CD4-positive, CD25-positive, alpha-beta regulatory T cell (primary cell): ENCODE data around the gene RHBDF1. TPM values are rescaled to one million over a fixed set of nuclear protein-coding genes. Genes with fewer than 3 reads are reported as not detected.
A peak's percentile ranks its signal among the peaks of the same experiment; 100 is the strongest.

ENCODE experiments used
- ATAC-seq, 2 donors: fragments of 150-1000 bp; cut with Tn5 transposase; one replicate each; pipeline ENCODE4 v1.10.0; 2021; ENCODE audit warnings: low read depth in 2 of 2, moderate number of reproducible peaks in 2 of 2, moderate library complexity in 1 of 2
- DNase-seq, 3 donors: peaks; one replicate each; pipeline versions ENCODE4 v3.0.0 to v3.0.0-alpha.2; 2012 to 2022; ENCODE audit warnings: mixed read lengths in 1 of 3
- H3K27ac ChIP-seq: one replicate; pipeline ENCODE4 v1.7.0; 2013; ENCODE audit warnings: mild to moderate bottlenecking, low read length; ENCODE audit not compliant: insufficient read depth, poor library complexity, severe bottlenecking
- H3K27me3 ChIP-seq: one replicate; pipeline ENCODE4 v1.7.0; 2013; ENCODE audit warnings: low read length; ENCODE audit not compliant: control insufficient read depth, insufficient read depth
- H3K36me3 ChIP-seq: one replicate; pipeline ENCODE4 v1.7.0; 2013; ENCODE audit warnings: mild to moderate bottlenecking, low read length, moderate library complexity; ENCODE audit not compliant: control insufficient read depth, insufficient read depth
- H3K4me1 ChIP-seq: 2 replicates; pipeline ENCODE4 v1.7.0; 2013; ENCODE audit warnings: mild to moderate bottlenecking, low read length; ENCODE audit not compliant: insufficient read depth, control insufficient read depth, poor library complexity, severe bottlenecking
- H3K4me3 ChIP-seq: one replicate; pipeline ENCODE4 v1.7.0; 2013; ENCODE audit warnings: low read depth, mild to moderate bottlenecking, low read length, moderate library complexity
- H3K9me3 ChIP-seq, 2 experiments: 1 replicate in 1 of 2; 2 replicates in 1 of 2; pipeline ENCODE4 v1.7.0; 2013; ENCODE audit warnings: low read length in 2 of 2, mild to moderate bottlenecking in 1 of 2, moderate library complexity in 1 of 2; ENCODE audit not compliant: control insufficient read depth in 2 of 2
- H3K27ac Mint-ChIP-seq, 3 donors: one replicate each; pipeline ENCODE4 v1.8.0; 2020 to 2022; ENCODE audit warnings: mild to moderate bottlenecking in 3 of 3, mixed read lengths in 3 of 3, moderate library complexity in 2 of 3
- H3K27me3 Mint-ChIP-seq: one replicate; pipeline ENCODE4 v1.8.0; 2022; ENCODE audit warnings: mild to moderate bottlenecking, mixed read lengths
- H3K36me3 Mint-ChIP-seq: one replicate; pipeline ENCODE4 v1.8.0; 2020; ENCODE audit warnings: mixed read lengths
- H3K4me1 Mint-ChIP-seq, 4 donors: one replicate each; pipeline ENCODE4 v1.8.0; 2020 to 2022; ENCODE audit warnings: mixed read lengths in 4 of 4, mild to moderate bottlenecking in 1 of 4
- H3K4me3 Mint-ChIP-seq, 4 donors: one replicate each; pipeline ENCODE4 v1.8.0; 2020 to 2022; ENCODE audit warnings: mild to moderate bottlenecking in 4 of 4, mixed read lengths in 4 of 4, moderate library complexity in 3 of 4
- H3K9me3 Mint-ChIP-seq, 7 donors: one replicate each; pipeline ENCODE4 v1.8.0; 2020 to 2022; ENCODE audit warnings: mixed read lengths in 7 of 7, mild to moderate bottlenecking in 3 of 7, moderate library complexity in 2 of 7
- polyA plus RNA-seq, 4 donors: library from polyadenylated mRNA; unstranded; fragments of 300-500 nt; fragmentation: Illumina TruSeq; gene quantifications; one replicate each; pipeline ENCODE4 v1.2.3, GENCODE V29; 2021
- total RNA-seq: library from RNA; stranded (reverse); gene quantifications from one replicate; pipeline ENCODE4 v1.2.3, GENCODE V29; 2022

The RHBDF1 gene
- total and polyA plus RNA-seq, 5 donors from 2014 or later = 0.67 TPM; not detected in 4

DNA sequence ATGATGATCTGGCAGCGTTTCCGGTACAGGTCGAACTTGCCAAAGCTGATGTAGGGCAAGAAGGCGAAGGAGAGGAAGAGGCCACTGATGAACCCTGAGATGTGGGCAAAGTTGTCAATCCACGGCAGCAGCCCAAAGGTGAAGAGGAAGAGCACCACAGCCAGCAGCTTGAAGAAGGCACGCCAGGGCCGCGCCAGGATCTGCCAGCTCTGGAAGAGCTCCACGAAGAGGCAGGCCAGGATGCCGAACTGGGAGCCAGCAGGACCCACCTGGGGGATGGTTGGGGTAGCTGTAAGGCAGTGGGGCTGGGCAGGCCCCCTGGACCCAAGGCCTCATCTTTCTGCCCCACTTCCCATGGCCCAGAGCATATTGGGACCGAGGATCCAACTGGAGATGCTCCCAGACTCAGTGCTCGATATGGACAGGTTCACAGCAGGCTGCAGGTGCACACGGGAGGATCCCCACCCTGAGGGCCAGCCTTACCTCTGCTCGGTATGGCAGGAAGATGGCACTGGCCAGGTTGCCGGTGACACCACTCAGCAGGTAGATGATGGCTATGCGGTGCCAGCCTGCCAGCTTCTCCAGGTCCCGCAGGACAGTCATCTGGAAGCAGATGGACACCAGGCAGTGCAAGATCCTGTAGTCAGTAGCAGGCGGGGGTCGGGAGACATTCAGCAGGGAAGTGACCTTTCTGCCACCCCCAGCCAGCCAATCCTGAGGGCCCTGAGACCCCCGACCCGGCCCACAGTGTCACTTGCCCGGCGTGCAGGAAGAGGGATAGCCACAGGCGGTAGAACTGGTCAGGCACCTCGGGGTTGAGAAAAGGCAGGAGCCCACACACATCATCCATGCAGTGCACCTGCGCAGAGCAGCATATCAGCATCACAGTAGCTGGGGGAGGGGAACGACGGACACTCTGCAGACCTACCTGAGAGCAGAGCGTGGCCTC lies 13.7 kb downstream of the RHBDF1 start:
- no peak overlapping the region for H3K4me3 Mint-ChIP-seq
- H3K27ac ChIP-seq = no peak overlapping the region

DNA sequence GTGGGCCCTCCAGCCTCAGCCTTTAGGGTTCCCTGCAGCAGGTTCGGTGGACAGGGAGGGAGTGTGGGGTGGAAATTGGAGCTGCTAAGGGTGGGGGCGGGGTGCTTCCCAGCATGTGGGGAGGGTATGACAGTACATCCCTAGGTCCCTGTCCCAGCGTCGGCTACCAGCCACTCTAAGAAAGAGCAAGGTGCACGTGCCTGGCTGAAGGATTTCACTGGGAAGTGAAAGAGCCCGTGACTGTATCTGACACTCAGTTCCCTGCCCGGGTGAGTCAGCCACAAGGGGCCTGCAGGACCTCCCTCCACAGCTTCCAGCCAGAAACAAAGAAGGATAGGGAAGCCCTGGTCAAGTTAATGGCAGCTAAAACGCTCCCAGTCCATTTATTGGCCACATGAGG lies 14.7 kb downstream of the RHBDF1 start:
- no peaks in the 10 kb centered on the region for H3K9me3 ChIP-seq
- H3K27me3 ChIP-seq = no peaks in the 10 kb centered on the region
- DNase-seq (no peak), ATAC-seq (no peak)
- Mint-ChIP-seq H3K9me3 (no peaks in the 10 kb centered on the region), H3K27ac (no peak overlapping the region), H3K4me1 (peaks cover 2 to 20% (median 10%) of the 10 kb centered on the region in 4 donors), H3K36me3 (peaks cover 4% of the 10 kb centered on the region), H3K27me3 (no peaks in the 10 kb centered on the region), H3K4me3 (no peak overlapping the region)
- no peak overlapping the region for H3K4me3 ChIP-seq
- no peak overlapping the region for H3K27ac ChIP-seq
- peaks cover 6% of the 10 kb centered on the region for H3K36me3 ChIP-seq
- peaks cover 10% of the 10 kb centered on the region for H3K4me1 ChIP-seq

More for the DNA sequence above, 13.7 kb downstream of the RHBDF1 start:
- Histone ChIP-seq H3K27me3 (no peaks in the 10 kb centered on the region), H3K4me3 (no peak overlapping the region), H3K9me3 (no peaks in the 10 kb centered on the region), H3K36me3 (peaks cover 6% of the 10 kb centered on the region), H3K4me1 (peaks cover 10% of the 10 kb centered on the region)
- peaks cover 4% of the 10 kb centered on the region for H3K27me3 Mint-ChIP-seq
- H3K4me1 Mint-ChIP-seq = peaks cover 0 to 10% (median 5%) of the 10 kb centered on the region in 4 donors
- H3K9me3 Mint-ChIP-seq = no peaks in the 10 kb centered on the region
- DNase-seq (no peak), ATAC-seq (no peak)
- H3K36me3 Mint-ChIP-seq = peaks cover 4% of the 10 kb centered on the region
- no peak overlapping the region for H3K27ac Mint-ChIP-seq

DNA sequence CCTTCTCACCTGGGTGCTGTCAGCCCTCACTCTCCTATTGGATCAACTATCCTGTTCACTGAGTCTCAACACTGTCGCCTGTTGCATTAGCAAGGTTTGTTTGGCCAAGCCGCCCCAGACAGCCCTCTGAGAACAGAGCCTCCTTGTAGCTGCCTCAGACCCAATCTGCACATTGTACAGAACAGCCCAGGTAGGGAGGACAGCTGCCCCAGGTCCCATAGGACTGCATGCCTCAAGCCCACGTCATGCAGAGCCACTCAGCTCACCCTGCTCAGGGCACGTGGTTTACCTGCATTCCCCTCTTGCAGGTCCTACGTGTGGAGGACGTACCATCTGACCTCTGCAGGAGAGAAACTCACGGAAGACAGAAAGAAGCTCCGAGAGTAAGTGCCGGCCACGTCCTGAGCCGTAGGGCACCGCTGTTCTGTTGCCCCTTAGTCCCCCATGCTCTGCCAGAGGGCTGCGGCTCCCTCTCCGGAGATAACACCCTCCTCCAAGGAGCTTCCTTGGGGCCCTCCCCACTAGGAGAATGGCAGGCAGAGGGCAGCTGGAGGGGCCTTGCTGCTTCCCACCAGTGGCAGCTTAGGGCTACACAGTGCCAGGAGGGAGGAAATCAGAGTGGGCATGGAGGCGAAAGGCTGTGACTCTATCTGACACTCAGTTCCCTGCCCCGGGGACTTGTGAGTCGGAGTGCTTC lies 16.1 kb downstream of the RHBDF1 start:
- no peaks in the 10 kb centered on the region for H3K27me3 ChIP-seq
- Mint-ChIP-seq H3K27me3 (no peaks in the 10 kb centered on the region), H3K9me3 (no peaks in the 10 kb centered on the region), H3K4me3 (peak overlapping the region in 3 of 4 donors; percentile 63 to 90 (median 68)), H3K4me1 (peaks cover 6 to 25% (median 14%) of the 10 kb centered on the region in 4 donors), H3K27ac (no peak overlapping the region), H3K36me3 (peaks cover 6% of the 10 kb centered on the region)
- H3K9me3 ChIP-seq = no peaks in the 10 kb centered on the region
- H3K36me3 ChIP-seq = peaks cover 6% of the 10 kb centered on the region
- no peak for ATAC-seq
- H3K4me1 ChIP-seq = peaks cover 23% of the 10 kb centered on the region
- DNase-seq = no peak
- no peak overlapping the region for H3K27ac ChIP-seq
- no peak overlapping the region for H3K4me3 ChIP-seq

DNA sequence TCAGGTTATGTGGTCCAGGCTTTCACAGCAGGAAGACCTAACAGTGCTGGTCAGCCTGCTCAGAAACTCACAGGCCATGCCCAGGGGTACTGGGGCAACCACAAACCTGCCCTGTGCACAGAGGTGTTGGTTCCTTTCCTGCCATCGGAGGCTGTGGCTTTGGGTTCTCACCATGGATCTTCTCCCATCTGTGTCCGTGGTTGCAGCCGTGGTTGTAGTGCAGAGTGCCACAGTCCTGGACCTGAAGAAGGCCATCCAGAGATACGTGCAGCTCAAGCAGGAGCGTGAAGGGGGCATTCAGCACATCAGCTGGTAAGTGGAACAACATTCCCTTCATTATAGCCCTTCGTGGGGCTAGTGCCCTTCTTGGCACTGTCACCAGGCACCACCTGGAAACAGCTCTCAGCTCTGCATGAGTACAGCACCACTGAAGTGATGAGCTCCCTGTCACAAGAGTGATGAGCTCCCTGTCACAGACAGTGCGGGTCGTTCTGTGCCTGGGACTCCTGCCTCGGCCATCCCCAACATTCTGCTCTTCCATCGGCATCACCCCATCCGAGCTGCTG lies 16.8 kb downstream of the RHBDF1 start:
- peaks cover 12 to 32% (median 21%) of the 10 kb centered on the region in 4 donors for H3K4me1 Mint-ChIP-seq
- Histone ChIP-seq H3K4me3 (no peak overlapping the region), H3K36me3 (peaks cover 9% of the 10 kb centered on the region), H3K9me3 (no peaks in the 10 kb centered on the region), H3K27me3 (no peaks in the 10 kb centered on the region), H3K27ac (no peak overlapping the region), H3K4me1 (peaks cover 27% of the 10 kb centered on the region)
- peaks cover 13% of the 10 kb centered on the region for H3K36me3 Mint-ChIP-seq
- H3K27me3 Mint-ChIP-seq = no peaks in the 10 kb centered on the region
- peak overlapping the region; percentile 22 to 90 (median 66) for H3K4me3 Mint-ChIP-seq
- no peak overlapping the region for H3K27ac Mint-ChIP-seq
- no peak for DNase-seq
- no peak for ATAC-seq
- no peaks in the 10 kb centered on the region for H3K9me3 Mint-ChIP-seq

DNA sequence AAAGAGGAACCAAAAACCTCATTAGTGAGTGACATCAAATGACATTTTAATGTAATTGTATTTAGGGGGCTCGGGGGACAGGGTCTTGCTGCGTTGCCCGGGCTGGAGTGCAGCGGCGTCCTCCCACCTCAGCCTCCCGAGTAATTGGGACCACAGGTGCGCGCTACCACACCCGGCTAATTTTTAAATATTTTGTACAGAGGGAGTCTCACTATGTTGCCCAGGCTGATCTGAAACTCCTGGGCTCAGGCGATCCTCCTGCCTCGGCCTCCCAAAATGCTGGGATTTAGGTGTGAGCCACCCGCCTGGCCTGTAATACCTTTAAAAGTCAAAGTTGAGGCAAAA lies 18.2 kb downstream of the RHBDF1 start:
- Mint-ChIP-seq H3K4me1 (peaks cover 12 to 39% (median 24%) of the 10 kb centered on the region in 4 donors), H3K36me3 (peaks cover 18% of the 10 kb centered on the region), H3K9me3 (no peaks in the 10 kb centered on the region), H3K4me3 (peak overlapping the region; percentile 95 to 99 (median 99)), H3K27ac (peak overlapping the region in 2 of 3 donors; percentile 92 to 96), H3K27me3 (no peaks in the 10 kb centered on the region)
- H3K4me3 ChIP-seq = peak overlapping the region; percentile 61
- DNase-seq (no peak), ATAC-seq (no peak)
- H3K36me3 ChIP-seq = peaks cover 19% of the 10 kb centered on the region
- H3K9me3 ChIP-seq = no peaks in the 10 kb centered on the region
- H3K4me1 ChIP-seq = peaks cover 27% of the 10 kb centered on the region
- H3K27me3 ChIP-seq = no peaks in the 10 kb centered on the region
- H3K27ac ChIP-seq = peak overlapping the region; percentile 57

DNA sequence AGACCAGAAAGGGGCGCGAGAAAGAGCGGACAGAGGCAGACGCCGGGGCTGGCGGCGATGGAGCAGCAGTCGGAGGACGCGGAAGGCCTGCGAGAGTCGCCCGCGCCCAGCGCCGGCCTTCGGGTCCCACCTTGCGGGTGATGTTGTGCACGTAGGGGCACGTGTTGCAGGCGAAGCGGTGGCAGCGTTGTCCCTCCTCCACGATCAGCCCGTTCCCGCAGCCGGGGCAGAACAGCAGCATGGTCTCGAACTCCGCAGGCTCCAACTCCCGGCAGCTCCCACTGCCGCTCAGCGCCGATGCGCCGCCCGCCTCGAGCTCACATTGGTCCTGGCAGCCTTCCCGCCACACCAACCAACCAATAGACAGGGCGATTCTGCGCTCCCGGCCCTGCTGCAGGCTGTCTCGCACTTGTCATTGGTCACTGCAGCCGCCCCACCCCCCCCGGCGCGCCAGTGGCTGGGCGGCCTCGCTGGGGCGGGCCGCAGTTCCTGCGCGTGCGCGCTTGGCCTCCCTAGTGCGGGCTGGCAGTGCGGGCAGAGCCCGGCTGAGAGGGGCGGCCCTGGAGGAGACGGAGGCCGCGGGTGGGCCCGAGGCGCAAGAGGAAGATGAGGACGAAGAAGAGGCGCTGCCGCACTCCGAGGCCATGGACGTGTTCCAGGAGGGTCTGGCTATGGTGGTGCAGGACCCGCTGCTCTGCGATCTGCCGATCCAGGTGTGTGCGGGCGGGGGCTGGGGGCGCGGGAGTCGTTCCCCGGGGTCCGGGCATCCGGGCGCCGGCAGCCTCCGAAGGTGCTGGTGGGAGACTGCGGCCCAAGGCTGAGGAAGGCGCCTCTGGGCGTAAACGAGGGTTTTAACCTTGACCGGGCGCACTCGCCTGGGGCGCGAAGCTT lies 18.8 kb downstream of the RHBDF1 start, which contains the start of the genes POLR3K and SNRNP25:
POLR3K (minus strand) TSS at position 263 of the 891 bp plus-strand sequence; CDS start at position 241, 22 bp downstream.
SNRNP25 (plus strand) TSS at position 483 of the 891 bp plus-strand sequence; CDS start at position 672, 189 bp downstream.
- H3K27me3 Mint-ChIP-seq = no peaks in the 10 kb centered on the region
- Histone ChIP-seq H3K9me3 (no peaks in the 10 kb centered on the region), H3K27me3 (no peaks in the 10 kb centered on the region), H3K27ac (peak within 1 kb of the TSS; percentile 70), H3K4me1 (peaks cover 27% of the 10 kb centered on the region), H3K4me3 (peak within 1 kb of the TSS; percentile 91), H3K36me3 (peaks cover 19% of the 10 kb centered on the region)
- ATAC-seq (peak; percentile 97), DNase-seq (peak; percentile 96 to 98 (median 98))
- H3K4me1 Mint-ChIP-seq = peaks cover 12 to 39% (median 25%) of the 10 kb centered on the region in 4 donors
- no peaks in the 10 kb centered on the region for H3K9me3 Mint-ChIP-seq
- H3K4me3 Mint-ChIP-seq = peak within 1 kb of the TSS; percentile 95 to 99 (median 99)
- H3K36me3 Mint-ChIP-seq = peaks cover 18% of the 10 kb centered on the region
- peak within 1 kb of the TSS; percentile 91 to 96 (median 92) for H3K27ac Mint-ChIP-seq
